Camera-type eye (tissue), 1 donor: ENCODE data around the gene NEAT1. TPM values are rescaled to one million over a fixed set of nuclear protein-coding genes. Genes with fewer than 3 reads are reported as not detected.

Experiments used
- total RNA-seq: library from RNA; depleted of rRNA; stranded (reverse); fragments of >200 nt; gene quantifications from one replicate; pipeline ENCODE4 v1.2.3, GENCODE V29; 2014

The NEAT1 gene
- 82.1 TPM for total RNA-seq

GRCh38 chr11:65422633-65423515 lies at the start of gene NEAT1:
Gene NEAT1 (plus strand): TSS chr11:65422798.

DNA sequence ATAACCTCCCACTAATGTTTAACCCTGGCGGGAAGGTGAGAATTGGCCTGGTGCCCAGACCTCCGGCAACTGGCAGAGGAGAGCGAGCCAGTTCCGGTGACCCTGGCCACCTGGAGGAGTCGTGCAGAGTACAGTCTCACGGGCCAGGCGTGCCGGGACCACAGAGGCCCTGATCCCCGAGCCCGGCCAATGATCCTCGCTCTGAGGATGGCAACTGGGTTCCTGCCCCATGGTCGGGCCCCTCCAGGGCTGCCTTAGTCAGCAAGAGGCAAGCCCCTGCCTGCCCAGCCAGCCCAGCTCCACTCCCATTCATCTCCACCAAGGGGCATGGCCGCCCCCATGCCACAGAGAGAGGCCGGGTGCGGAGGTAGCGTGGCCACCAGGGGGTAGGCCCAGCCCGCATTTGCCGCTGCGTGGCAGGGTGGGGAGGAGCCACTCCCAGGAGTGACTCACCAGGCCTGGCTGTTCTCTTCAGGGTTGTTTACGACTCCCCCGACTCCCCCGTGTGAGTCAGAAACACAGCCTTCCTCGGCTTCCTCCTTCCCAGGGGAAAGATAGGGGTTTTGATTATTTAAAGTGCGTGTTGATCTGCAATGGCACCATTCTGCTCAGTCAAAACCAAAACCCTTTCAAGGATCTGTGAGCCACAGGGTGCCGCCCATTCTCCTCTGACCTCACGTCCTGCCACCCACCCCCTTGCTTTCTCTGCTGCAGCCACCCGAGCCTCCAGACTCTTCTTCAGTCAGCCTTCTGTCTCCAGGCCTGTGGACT lies 40.4 kb upstream of the NEAT1 start, which contains the start of gene SLC25A45:
TSS of gene SLC25A45 (minus strand) at position 614 of the 771 bp plus-strand sequence. CDS start 695 bp downstream, outside the sequence.

DNA sequence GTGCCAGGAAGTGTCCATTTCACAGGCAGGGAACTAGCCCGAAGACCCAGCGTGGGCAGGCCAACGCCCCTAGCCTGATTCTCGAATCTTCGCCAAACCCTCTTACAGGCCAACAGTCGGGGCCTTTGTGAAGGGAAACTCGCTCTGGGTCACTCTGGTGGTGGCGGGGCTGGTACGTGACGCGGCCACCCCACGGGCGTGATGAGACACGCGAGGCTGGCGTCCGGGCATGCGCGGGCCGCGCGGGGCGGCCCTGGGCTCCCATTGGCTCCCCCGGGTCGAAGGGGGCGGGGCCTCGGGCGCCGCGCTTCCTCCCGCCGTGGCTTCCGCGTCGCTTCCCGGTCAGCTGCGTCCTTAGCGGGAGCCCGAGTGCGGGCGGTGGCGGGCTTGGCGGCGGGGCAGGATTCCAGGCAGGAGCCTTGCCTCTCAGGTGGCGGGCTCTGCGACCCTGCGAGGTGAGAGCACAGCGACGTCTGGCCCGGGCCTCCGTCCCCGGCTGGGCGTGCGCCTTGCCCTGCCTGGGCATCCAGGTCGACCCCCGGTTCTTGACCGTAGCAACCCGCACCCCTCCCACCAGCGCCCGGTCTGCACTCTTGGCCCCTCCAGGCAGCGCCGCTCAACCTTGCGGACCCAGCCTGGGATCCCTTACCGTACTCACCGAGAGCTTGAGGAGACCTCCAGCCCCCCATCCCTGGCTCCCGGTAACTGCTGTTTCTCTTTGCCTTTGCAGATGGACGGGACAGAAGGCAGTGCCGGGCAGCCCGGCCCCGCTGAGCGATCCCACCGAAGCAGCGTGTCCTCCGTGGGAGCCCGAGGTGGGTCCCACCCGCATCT lies 36.1 kb upstream of the NEAT1 start, which contains the start of gene FRMD8:
TSS of gene FRMD8 (plus strand) at position 331 of the 834 bp plus-strand sequence. CDS start at position 731, 400 bp downstream.

Other genes with a start within 250 kb of the NEAT1 start
- gene CAPN1, start 240.9 kb upstream of the NEAT1 start, total RNA-seq, result 91.5 TPM
- gene POLA2, start 160.8 kb upstream of the NEAT1 start, total RNA-seq, result 8.9 TPM
- gene CDC42EP2, start 107.9 kb upstream of the NEAT1 start, total RNA-seq, result 12.8 TPM
- 60.6 TPM for gene DPF2, start 88.9 kb upstream of the NEAT1 start, total RNA-seq
- gene TIGD3, start 68.0 kb upstream of the NEAT1 start, total RNA-seq, result 3.6 TPM
- gene SLC25A45, start 40.2 kb upstream of the NEAT1 start, total RNA-seq, result 3.5 TPM
- gene FRMD8, start 36.2 kb upstream of the NEAT1 start, total RNA-seq, result 35.2 TPM
- gene MALAT1, start 76.2 kb downstream of the NEAT1 start, total RNA-seq, result 30,401 TPM
- 57.6 TPM for gene SCYL1, start 102.3 kb downstream of the NEAT1 start, total RNA-seq
- 190 TPM for gene LTBP3, start 135.6 kb downstream of the NEAT1 start, total RNA-seq
- gene ZNRD2, start 147.7 kb downstream of the NEAT1 start, total RNA-seq, result 28.4 TPM
- gene FAM89B, start 149.7 kb downstream of the NEAT1 start, total RNA-seq, result 17.2 TPM
- gene EHBP1L1, start 153.3 kb downstream of the NEAT1 start, total RNA-seq, result 51.2 TPM
- 0.99 TPM for gene KCNK7, start 173.0 kb downstream of the NEAT1 start, total RNA-seq
- gene MAP3K11, start 191.4 kb downstream of the NEAT1 start, total RNA-seq, result 29.9 TPM
- 19.2 TPM for gene PCNX3, start 193.0 kb downstream of the NEAT1 start, total RNA-seq
- 16.2 TPM for gene SIPA1, start 215.3 kb downstream of the NEAT1 start, total RNA-seq
- 24.5 TPM for gene RELA, start 240.1 kb downstream of the NEAT1 start, total RNA-seq